Measurements from ENCODE around the gene SLC38A10.
"Not testable (repeated sequence)": the region's sequence is repeated elsewhere in the genome, so short reads cannot be mapped to it uniquely, and the experiment has no call there.

Gene SLC38A10

DNA sequence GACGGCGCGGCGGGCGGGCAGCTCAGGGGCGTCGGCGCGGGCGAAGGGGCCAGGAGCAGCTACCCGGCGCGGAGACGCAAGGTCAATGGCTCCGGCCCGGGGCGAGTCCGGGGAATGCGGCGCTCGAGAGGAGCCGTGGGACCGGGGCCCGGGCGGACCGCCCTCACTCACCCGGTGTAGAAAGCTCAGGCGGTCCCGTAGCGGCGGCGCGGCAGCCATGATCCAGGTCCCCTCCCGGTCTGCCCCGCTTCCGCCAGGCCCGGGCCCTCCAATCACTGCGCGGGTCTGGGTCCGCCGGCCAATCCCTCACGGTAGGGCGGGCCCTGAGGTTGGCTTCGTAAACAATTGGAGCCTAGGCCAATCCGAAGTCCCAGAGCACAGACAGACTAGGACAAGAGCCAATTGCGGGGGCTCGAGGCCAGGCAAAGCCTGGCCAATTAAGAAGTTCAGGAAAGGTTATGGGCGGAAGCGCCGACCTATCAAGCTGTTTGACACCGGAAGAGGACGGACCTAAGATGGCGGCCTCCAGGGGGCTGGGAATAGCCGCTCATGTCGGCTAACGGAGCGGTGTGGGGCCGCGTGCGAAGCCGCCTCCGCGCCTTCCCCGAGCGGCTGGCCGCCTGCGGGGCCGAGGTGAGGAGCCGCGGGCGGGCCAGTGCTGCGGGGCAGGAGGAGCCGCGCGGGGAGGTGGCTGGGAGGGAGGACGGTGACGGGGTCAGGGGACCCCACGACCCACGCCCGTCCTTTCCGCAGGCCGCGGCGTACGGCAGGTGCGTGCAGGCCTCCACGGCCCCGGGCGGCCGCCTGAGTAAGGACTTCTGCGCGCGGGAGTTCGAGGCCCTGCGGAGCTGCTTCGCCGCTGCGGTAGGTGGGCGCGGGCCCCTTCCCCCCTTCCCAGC, 56.0 kb downstream of the SLC38A10 start, which contains the start of the genes NDUFAF8 and TEPSIN:
Gene NDUFAF8, plus strand, starts transcription at position 504 of the 899 bp plus-strand sequence. Its CDS starts 46 bp downstream, at position 550.
Gene TEPSIN, minus strand, starts transcription at position 241 of the 899 bp plus-strand sequence. Its CDS starts 22 bp downstream, at position 219.
- DNase-seq: peak; percentile 99

DNA sequence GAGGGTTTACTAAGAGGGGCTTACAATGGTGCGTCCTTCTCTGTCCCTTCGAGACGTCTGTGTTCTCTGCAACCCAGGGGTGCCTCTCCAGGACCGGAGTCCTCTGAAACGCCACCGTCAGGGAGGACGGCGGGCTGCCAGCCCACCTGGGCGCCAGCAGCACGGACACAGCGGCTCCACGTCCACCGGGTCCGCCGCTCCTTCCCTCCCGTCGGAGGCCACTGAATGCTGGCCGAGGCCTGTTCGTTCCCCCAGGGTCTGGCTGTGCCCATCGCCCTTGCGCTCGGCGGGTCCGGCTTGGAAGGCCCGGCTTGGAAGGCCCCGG, 56.7 kb downstream of the SLC38A10 start:
- DNase-seq: no peak

DNA sequence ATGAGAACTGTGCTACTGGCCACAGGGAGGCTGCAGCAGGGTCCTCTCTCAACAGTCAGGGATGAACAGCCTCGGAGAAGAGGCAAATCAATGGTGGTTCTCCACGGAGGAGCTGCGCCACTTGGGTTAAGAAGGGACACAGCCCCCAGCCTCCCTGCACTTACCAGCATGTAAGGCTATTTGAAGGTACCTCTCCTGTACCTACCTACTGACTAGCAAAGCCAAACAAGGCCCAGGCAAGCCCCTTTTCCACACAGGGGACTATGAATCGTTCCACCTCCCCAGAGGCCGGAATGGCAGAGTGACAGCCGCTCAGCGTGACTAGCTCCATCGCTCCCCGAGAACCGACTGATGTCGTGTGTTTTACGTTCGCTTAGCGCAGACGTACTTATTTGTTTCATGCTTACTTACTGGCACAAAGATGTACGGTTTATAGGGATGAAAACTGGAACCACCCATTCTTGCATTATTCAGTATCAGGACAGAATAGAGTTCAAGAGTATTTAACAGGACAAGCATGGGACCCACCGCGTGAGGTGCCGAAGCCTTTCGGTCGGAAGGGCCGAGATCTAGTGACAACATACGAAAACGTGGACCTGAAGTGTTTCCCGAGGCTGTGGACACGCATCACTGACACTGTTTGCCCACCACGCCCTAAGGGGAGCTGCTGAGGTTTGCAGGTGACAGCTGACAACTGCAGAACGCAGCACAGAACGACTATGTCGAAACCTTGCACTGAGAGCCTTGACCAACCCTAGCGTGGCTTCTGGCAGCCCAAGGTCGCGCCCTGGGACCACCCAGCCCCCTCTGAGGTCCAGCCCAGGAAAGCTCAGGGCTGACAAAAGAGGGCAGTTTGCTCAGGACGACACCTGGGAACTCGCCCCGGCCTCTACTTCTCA, 57.3 kb downstream of the SLC38A10 start:
- no peak for DNase-seq

- no peak for DNase-seq
Measured at GRCh38 chr17:81236784-81237183, 58.3 kb downstream of the SLC38A10 start.

DNA sequence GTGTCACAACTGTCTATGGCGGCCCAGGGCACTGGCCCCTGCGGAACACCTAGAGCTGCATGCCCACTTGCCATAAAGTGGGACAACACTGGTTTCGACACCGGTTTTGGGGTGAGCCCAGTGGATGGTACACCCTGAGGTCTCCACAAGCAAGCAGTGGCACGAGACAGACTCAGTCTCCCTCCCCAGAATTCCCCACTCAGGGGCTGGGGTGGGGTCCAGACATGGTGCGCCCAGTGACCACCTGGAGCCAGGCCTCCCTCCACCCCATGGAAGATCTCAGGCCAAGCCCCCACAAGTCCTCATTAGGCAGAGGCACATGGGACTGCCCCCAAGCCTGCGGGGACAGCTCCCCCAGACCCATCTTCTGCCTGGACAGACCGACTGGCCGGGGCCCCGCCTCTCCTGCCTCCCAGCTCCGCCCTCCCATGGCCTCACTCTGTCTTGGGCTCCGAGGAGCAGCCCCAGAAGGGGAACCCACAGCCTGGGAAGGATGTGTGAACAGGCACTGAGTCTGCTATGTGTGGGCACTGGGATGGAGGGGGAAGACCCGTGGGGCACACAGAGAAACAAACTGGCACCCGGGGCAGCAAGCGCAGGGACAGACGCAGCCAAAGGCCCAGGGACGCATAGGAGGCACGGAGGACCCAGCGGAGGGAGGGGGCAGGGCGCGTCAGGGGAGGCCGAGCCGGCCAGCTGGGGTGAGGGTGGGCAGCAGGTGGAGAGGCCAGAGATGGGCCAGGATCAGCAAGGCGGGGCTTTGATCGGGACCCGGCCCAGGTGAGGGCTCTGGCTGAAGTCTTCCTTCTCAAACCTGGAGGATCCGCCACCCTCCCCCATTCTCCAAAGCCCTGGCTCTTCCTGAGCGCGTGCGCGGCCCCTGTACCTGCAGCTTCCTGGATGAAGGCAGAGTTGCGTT, 59.0 kb downstream of the SLC38A10 start:
- DNase-seq: no peak

DNA sequence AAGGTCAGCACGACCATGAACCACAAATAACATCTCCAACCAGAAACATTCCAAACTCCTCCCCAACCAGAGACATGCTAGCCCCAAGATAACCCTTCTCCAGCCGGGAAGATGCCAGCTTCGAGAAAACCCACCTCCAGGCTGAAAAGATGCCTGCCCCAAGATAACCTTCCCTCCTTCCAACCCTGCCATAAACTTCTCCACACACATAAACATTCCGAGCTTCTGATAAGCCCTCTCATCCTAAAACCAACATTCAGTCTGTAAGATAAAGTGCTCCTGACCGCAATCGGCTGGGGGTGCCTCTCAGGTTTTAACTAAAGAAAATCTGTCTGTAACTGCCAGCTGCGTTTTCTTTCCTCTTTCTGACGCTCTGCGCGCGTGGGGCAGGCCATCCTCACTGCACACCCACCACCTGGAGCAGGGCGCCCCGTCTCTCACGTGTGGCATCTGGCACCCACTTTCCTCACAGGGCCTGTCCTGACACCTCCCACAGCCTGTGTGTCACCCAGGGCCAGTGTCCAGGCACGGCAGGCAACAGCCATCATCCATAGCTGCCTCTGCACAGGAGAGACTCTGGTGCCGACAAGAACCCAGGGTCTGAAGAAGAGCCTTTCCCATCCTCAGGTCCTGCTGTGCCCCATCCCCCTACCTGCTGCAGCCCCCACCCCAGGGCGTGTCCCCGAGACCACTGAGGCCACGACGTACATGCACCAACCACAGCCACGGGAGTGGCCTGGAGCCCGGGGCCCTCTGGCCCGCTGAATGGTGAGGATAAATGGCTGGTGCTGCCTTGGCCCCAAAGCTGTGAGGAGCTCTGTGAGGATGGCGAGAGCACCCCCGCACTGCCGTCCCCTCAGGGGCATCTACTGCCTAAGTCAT, 59.9 kb downstream of the SLC38A10 start:
- DNase-seq: no peak

DNA sequence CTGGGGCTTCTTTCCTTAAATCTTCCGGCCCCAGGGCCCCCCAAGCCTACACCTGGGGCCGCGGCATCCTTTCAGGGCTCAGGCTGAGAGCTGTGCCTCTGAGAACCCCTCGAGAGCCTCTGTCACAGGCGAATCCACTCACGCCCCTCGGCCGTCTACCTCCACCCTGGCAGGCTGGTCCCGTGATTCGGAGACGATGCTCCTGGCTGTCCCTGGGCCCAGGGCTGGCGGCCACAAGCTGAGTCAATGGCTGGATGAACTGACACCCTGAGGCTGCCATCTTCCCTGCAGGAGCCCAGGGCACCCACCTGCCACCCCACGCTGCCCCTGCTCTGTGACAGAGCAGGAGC, 60.6 kb downstream of the SLC38A10 start:
- no peak for DNase-seq

- DNase-seq: no peak
Measured at GRCh38 chr17:81233811-81234505, 61.1 kb downstream of the SLC38A10 start.

DNA sequence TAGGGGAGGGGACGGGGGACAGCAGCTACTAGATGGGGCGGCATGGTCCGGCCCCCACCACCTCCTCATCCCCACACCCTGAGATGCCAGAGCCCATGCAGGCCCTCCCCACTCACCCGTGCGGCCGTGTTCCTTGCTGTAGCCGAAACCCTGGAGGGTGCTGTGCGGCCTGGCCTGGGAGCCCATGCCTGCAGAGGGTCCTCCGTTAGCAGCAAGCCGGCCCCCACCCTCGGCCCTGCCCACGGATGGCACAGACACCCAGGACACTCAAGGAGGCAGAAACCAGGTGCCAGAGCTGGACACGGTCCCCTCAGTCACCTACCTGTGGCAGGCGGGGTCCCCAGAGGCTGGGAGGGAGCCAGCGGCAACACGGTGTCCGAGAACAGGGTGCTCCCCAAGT, 61.8 kb downstream of the SLC38A10 start:
- DNase-seq: no peak

GRCh38 chr17:81232616-81233241, 62.4 kb downstream of the SLC38A10 start:
- DNase-seq: no peak

DNA sequence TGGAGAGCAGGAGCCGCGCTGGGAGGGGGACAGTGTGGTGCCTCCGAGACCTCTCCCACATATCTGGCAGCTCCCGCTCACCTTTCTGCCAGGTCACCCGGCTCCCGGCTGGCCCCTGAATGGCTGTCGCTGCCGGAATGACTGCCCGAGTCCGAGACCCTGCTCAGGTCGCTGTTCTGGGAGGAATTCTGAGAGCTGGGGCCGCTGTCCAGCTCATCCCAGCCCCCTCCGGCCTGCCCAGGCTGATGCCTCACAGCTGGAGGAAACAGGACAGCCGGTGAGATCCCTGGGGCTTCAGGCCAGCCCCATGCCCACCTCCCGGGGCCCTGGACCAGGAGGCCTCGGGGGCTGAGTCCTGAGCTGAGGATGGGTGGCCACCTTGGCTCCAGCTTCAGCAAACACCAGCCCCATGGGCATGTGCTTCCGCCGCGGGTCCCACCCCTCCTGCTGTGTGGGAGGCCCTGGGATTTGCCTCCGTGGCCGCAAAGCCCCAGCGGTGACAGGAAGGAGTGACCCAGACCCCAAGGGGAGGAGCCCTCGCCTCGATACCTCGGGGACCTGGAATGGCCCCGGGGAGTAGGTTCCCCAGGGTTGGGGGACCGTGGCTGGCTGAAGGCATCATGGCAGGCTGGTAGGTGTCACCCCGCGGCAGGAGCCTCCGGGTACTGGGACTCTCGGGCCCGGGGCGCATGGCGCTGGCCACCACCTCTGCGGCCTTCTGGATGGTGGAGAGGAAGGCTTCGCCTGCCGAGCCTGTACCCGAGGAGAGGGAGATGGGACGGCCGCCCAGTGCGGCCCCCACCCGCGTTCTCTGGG, 63.1 kb downstream of the SLC38A10 start:
- no peak for DNase-seq

GRCh38 chr17:81231121-81231645, 63.9 kb downstream of the SLC38A10 start:
- DNase-seq: no peak

GRCh38 chr17:81230043-81230820, 64.9 kb downstream of the SLC38A10 start:
- no peak for DNase-seq

- no peak for DNase-seq
Measured at GRCh38 chr17:81229666-81229920, 65.5 kb downstream of the SLC38A10 start.

DNA sequence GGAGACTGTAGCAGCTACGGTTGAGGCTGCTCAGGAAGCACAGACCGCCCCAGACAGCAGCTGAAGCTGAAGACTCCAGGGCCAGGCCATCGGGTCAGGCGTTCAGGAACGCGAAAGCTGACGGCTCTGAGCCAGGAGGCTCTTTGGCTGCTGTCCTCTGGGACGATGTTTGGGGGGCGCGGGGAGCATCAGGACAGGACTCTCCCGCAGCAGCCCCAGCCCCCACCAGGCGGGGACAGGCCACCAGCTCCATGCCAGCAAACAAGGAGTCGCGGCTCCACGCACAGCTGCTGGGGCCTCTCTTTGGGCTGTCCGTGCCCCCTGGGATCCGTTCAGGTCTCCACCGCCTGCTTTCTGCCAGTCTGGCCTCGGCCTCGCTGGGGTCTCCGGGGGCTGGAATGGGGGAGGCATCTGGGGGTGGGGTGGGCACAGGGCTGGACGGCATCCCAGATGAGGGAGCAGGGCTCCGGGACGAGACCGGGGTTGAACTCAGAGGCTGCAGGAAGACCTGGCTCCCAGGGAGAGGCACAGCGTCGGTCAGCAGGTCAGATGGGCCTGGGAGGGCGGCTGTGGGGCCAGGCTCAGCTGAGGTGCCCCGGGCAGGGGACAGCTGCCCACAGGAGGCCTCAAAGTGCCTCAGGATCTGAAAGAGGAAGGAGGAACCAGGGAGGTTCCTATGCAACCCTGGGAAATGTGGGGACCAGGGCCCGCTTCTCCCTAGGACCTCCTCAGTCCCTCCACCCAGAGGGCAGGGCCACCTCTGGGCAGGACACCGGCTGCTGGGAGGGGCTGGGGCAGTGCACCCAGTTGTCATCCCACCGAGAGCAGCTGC, 66.1 kb downstream of the SLC38A10 start:
- no peak for DNase-seq

GRCh38 chr17:81228420-81228819, 66.7 kb downstream of the SLC38A10 start:
- no peak for DNase-seq

- not testable (repeated sequence) for DNase-seq
Measured at GRCh38 chr17:81227630-81228029, 67.5 kb downstream of the SLC38A10 start.

- peak; percentile 73 for DNase-seq
Measured at GRCh38 chr17:81223762-81224130, 71.4 kb downstream of the SLC38A10 start.
